BJ (cell line): ENCODE measurements around the gene ITGA1. TPM values are rescaled to one million over a fixed set of nuclear protein-coding genes. Genes with fewer than 3 reads are reported as not detected.

Experiments used
- CTCF ChIA-PET: fragments of 350-600 bp; formaldehyde crosslinking; extraction: SDS; loops from one replicate; lab custom pipeline; 2021; ENCODE audit warnings: antibody characterized with exemption, inconsistent platforms; lab: Yijun Ruan, JAX
- POLR2A ChIA-PET: fragments of 300-600 bp; sonication (Branson Sonifier 250); formaldehyde crosslinking; extraction: SDS; loops from one replicate; lab custom pipeline; 2021; ENCODE audit warnings: antibody characterized with exemption; lab: Charles Lee
- DNase-seq: peaks from one replicate; pipeline ENCODE4 v3.0.0-alpha.2; 2011; ENCODE audit warnings: low read depth
- H3K27me3 ChIP-seq: 2 replicates; pipeline ENCODE4 v1.6.0; 2011; ENCODE audit warnings: low read length; ENCODE audit not compliant: control insufficient read depth, insufficient read depth
- H3K36me3 ChIP-seq: 2 replicates; pipeline ENCODE4 v1.5.1; 2011; ENCODE audit warnings: low read length; ENCODE audit not compliant: control insufficient read depth, insufficient read depth
- H3K4me3 ChIP-seq: 2 replicates; pipeline ENCODE4 v1.5.1; 2011; ENCODE audit warnings: low read depth, mild to moderate bottlenecking, control low read depth, low read length
- polyA plus RNA-seq: library from polyadenylated mRNA; depleted of rRNA; stranded (reverse); fragments of >200 nt; gene quantifications from 2 replicates; pipeline ENCODE4 v1.2.3, GENCODE V29; 2011
- TF ChIP-seq, protein P1 (sequence below): IDR thresholded peaks from 2 replicates; pipeline ENCODE4 v1.5.1; 2011; ENCODE audit warnings: low read depth, mild to moderate bottlenecking, control low read depth, inconsistent platforms, low read length, moderate library complexity; ENCODE audit not compliant: insufficient read depth

The ITGA1 gene
- polyA plus RNA-seq, 1 experiment: 35.2 TPM

DNA sequence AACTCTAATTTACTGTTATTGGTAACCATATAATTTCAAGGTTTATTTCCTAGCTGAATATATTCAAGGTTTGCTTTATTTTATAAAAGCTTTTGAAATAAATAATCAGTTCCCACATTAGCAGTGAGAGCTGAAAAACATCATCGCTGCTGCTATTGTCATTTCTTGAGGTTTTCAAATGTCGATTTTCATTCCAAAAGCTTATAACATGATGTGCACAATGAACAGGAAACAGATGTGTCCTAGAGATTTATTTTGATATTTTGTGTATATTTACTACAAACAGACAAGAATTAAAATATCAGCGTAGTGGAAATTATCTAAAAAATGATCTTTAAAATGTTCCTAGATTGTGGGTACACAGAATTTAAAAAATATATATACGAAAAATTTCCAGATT, 10.5 kb upstream of the ITGA1 start:
- CTCF ChIA-PET: no interaction called here
- TF ChIP-seq, protein P1, sequence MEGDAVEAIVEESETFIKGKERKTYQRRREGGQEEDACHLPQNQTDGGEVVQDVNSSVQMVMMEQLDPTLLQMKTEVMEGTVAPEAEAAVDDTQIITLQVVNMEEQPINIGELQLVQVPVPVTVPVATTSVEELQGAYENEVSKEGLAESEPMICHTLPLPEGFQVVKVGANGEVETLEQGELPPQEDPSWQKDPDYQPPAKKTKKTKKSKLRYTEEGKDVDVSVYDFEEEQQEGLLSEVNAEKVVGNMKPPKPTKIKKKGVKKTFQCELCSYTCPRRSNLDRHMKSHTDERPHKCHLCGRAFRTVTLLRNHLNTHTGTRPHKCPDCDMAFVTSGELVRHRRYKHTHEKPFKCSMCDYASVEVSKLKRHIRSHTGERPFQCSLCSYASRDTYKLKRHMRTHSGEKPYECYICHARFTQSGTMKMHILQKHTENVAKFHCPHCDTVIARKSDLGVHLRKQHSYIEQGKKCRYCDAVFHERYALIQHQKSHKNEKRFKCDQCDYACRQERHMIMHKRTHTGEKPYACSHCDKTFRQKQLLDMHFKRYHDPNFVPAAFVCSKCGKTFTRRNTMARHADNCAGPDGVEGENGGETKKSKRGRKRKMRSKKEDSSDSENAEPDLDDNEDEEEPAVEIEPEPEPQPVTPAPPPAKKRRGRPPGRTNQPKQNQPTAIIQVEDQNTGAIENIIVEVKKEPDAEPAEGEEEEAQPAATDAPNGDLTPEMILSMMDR: no peak
- Histone ChIP-seq H3K36me3 (no peaks in the 10 kb centered on the region), H3K27me3 (0 out of 2 replicates have a peak, but pooled peaks cover 1% of the 10 kb centered on the region), H3K4me3 (no peak overlapping the region)
- DNase-seq: no peak
- POLR2A ChIA-PET: no interaction called here

DNA sequence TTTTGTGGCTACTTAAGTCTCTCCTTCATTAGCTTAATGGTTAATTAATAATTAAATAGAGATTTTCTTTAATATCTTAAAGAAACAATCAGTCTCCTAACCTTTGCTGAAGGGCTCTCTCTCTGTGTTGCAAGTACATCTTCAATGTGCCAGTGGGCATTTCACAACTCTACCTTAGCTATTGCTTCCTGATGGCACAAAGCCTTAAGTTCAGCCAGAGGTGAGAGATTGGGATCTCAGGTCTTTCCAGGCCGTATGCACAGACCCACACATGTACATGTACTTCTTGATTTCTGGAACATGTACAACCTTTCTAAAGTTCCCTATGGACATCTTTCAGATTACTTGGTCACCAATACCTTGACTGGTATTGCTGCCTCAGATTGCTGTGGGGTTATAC, 8.9 kb upstream of the ITGA1 start:
- TF ChIP-seq, protein P1: no peak
- H3K36me3 ChIP-seq: no peaks in the 10 kb centered on the region
- POLR2A ChIA-PET: no interaction called here
- H3K4me3 ChIP-seq: no peak overlapping the region
- CTCF ChIA-PET: interaction anchor here (1.1 kb wide), 1 partner anchor 9 kb away, joined by 4 read pairs; the partner anchor contains the start of genes ITGA1 and PELO
- no peak for DNase-seq
- H3K27me3 ChIP-seq: 0 out of 2 replicates have a peak, but pooled peaks cover 1% of the 10 kb centered on the region

DNA sequence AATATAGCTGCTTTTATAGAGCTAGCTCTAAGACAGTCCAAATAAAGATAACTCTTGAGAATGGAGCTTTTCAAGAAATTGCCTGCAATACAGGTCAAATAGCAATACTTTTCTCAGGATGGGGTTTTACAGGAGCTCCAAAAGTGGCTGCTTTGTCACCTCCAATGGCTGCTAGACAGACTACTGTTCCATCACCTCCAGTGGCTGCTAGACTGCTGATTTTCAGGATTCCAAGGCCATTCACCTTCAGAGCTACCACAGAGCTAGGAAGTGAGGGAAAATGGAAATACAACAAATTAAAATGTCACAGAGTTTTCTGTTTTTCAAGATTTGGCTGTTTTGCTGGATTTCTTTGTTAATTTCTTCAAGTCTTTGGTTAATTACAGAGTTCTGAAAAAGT, 8.5 kb upstream of the ITGA1 start:
- no peak for DNase-seq
- Histone ChIP-seq H3K27me3 (no peaks in the 10 kb centered on the region), H3K36me3 (no peaks in the 10 kb centered on the region), H3K4me3 (no peak overlapping the region)
- TF ChIP-seq, protein P1: no peak
- CTCF ChIA-PET: interaction anchor here (1.1 kb wide), 1 partner anchor 8 kb away, joined by 4 read pairs; the partner anchor contains the start of genes ITGA1 and PELO
- POLR2A ChIA-PET: no interaction called here

DNA sequence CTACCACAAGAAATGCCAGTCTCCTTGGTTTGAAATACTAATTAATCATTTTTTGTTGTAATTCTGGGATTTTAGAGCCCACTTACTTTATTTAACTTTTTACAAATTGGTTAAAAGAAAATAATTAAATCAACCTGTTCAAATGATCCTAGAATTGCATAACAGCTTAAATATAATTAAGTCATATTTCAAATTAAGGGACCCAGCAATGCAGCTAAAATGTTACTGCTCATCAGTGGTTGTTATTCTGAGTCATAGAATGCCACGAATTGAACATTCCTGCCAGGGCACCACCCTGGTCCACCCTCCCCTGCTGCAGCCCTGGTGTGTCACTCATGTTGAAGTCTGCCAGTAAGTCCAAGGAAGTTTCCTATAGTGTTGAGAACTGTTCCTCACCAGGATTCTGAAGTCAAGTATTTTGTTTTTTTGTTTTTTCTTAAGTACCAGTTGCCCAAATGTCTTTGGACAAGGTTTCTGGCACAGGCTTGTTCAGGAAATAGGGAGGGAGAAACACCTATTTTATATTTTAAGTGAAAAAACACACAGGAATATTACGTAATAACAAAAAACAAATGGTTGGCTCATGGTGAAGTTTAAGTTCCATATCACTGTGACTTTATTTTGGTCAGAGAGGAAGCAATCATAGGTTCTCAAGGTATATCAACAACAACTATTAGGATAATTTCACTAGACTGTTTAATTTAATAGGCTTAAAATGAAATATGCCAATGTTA, 4.3 kb upstream of the ITGA1 start:
- no peak overlapping the region for H3K4me3 ChIP-seq
- H3K36me3 ChIP-seq: no peaks in the 10 kb centered on the region
- no peak for DNase-seq
- ChIA-PET CTCF (interaction anchor here (1.2 to 1.6 kb wide), 2 partner anchors 25 to 90 kb away, joined by 3 to 5 read pairs; no protein-coding TSS in a partner anchor), POLR2A (interaction anchor here (0.7 kb wide), 1 partner anchor 1528 kb away, joined by 3 read pairs; no protein-coding TSS in a partner anchor)
- TF ChIP-seq, protein P1: no peak
- H3K27me3 ChIP-seq: no peaks in the 10 kb centered on the region

DNA sequence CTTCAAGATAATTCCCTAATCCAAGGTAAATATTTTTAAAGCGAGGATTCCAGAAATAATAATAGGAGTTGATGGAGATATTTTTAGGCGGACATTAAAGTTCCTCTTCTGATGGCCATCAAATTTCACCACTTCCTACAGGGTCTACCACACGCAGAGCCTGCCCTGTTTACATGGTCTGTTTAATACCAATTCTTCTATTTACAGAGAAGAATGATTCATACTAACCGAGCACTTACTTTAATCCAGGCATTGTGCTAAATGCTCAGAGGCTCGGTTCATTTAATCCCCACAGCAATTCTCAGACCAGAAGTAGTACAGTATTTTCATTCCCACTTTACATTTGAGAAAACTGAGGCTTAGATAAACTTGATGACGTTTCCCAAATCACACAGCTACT, 3.0 kb upstream of the ITGA1 start:
- CTCF ChIA-PET: no interaction called here
- TF ChIP-seq, protein P1: no peak
- H3K4me3 ChIP-seq: no peak overlapping the region

More for the DNA sequence above, 3.0 kb upstream of the ITGA1 start:
- no peak for DNase-seq
- no peaks in the 10 kb centered on the region for H3K27me3 ChIP-seq
- H3K36me3 ChIP-seq: no peaks in the 10 kb centered on the region
- POLR2A ChIA-PET: no interaction called here
